GM21786 (cell line): ENCODE data around the gene RPS2.
A peak's percentile ranks its signal among the peaks of the same experiment; 100 is the strongest.
"Not testable (repeated sequence)": the region's sequence is repeated elsewhere in the genome, so short reads cannot be mapped to it uniquely, and the experiment has no call there.

ENCODE experiments used
- ATAC-seq: cut with Tn5 transposase; IDR thresholded peaks from one replicate; pipeline ENCODE4 v1.9.1; 2021; ENCODE audit not compliant: unreplicated experiment

Gene RPS2

DNA sequence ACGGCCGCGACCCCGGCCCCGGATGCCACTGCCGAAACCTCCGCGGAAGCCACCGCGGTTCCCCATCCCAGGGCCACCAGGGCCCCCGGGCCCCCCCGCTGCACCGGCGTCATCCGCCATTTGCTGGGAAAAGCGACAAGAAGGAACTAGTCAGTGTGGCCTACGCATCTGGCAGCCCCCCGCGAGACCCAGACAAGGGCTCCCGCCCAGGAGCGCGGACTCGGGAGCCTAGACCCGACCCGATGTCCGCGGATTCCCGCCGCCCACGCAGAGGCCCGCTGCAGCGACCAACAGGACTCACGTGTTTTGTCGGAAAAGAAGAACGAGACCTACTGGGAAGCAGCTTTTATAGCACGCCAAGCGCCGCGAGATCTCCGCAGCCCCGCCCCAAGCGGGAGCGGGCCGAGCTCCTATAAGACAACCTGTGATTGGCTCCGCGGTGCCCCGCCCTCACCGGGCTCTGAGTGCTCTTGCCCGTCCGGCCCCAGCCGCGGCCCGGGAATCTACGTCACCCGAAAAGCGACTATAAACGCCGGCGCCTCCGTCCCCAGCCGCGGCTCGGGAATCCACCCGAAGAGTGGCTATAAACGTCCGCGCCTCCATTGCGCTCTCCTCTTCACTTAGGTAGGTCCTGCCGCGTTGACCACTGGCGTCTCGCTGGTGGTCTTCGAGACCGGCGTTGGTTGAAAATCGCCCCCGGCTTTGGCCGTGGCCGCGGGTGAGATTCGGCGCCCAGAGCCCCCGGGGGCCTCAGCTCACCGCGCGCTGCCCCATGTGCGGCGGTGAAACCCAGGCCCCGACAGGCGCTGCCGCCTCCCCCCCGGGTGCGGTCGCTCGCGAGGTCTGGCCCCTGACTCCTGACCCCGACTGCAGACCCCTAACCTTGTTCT lies at the start of gene RPS2:
Gene RPS2 (minus strand): TSS at position 321 of the 890 bp plus-strand sequence. CDS start 201 bp downstream, at position 120.
- ATAC-seq, result peak; percentile 77

GRCh38 chr16:2013527-2013926 lies 48.9 kb upstream of the RPS2 start:
- no peak for ATAC-seq

GRCh38 chr16:2011726-2012125 lies 47.1 kb upstream of the RPS2 start:
- not testable (repeated sequence) for ATAC-seq

DNA sequence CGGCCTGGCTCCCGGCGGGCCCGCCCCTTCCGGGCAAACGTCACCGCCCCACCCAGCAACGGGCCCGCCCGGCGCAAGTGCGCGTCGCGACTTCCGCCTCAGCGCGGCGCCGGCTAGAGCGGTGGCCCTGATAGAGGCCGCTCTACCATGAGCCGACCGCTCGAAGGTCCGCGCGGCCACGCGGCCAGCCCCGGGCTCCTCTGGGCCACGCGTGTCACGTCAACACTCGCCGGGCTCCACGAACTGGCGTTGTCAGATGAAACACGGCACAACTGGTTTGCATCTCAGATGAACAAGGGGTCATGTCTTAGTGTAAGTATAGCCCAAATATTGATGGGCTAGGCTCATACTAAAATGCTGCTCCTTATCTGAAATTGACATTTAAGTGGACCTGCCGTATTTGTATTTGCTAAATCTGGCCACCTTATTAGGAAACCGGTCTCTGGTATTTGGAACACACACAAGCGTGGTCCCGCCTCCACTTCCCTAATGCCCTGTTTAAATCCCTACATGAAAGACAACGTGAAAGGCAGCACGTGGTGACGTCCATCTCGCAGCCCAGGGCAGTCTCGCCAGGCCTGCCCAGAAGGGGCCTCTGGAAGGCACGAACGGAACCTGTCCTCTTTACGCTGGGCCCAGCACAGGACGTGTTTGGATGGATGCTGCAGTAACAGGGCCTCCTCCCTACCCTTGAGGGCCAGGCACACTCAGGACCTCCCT lies 45.3 kb upstream of the RPS2 start, which contains the start of gene ZNF598:
Gene ZNF598 (minus strand): TSS at position 31 of the 720 bp plus-strand sequence.
- peak; percentile 81 for ATAC-seq

DNA sequence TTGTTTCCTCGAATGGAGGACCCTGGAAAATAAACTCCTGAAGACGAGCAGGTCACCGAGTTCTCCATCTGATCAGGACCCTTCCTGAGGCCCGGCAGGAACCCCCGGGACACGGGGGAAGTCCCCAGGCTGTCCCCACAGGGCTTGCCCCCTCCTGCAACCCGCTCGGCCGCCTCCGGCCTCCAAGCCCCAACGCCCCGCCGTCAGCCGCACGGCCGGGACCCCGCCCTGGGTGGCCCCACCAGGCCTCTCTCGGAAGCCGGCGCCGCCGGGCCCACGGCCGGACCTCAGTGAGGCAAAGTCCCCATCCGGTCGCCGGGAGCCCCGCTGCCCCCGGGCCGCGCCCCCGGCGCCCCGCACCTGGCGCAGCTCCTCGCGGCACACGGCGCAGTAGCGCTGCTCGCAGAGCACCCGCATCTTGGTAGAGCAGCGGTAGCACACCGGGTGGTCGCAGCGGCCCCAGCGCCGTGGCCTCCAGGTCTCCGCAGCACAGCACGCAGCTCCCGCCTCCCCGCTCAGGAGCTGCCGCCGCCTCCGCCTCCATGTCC lies 44.6 kb upstream of the RPS2 start:
- ATAC-seq, result peak; percentile 19

GRCh38 chr16:2008631-2009163 lies 44.1 kb upstream of the RPS2 start:
- ATAC-seq, result no peak

- ATAC-seq, result no peak
Observed at GRCh38 chr16:2008009-2008526, 43.4 kb upstream of the RPS2 start.

DNA sequence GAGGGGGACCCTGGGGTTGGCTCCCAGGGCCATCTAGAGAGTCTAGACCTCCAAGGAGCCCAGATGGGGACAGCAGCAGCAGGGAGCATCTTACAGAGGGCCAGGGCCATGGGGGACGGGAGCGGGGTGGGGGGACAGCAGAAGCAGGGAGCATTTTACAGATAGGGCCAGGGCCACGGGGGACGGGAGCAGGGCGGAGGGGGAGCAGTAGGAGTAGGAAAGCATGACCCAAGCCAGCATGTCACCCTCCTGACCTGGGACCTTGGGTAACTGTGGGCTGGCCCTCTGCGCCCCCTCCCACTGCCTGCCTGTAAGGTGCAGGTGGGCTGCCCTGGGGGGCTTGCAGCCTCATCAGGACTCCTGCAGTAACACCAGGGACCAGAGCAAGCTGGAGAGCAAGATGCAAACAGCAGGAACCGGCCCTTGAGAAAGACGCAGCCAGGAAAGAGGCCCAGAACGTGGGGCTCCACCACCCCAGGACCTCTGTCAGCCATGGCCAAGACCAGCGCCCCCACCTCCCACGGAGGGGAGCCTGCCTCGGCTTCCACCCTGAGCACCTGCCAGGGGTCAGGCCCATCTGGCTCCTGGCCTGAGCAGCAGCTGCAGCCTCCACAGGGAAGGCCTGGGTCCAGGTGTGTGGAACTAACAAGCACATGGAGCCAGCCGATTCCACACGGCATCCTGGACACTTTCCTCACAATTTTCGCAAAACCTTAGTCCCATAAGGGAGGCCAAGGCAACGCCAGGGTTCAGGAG lies 42.6 kb upstream of the RPS2 start:
- no peak for ATAC-seq

DNA sequence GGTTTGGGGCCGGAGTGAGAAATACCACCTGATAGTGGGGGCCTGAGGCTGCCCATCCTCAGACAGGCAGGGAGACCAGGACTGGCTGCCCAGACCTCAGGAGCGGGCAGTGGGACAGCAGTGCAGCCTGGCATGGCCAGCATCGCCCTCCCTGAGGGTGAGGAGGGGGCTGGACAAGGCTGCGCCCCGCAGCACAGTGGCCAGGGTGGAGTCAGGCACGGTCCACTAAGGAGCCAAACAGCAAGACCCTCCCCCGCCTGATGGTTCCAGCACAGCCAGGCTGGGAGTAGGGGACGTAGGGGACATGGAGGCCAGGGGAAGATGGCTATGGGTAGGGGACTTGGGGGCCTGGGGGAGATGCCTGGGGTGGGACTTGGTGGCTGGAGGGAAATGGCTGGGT lies 41.7 kb upstream of the RPS2 start:
- ATAC-seq, result no peak

GRCh38 chr16:2005646-2006045 lies 41.0 kb upstream of the RPS2 start:
- ATAC-seq, result no peak

GRCh38 chr16:2004795-2005517 lies 40.3 kb upstream of the RPS2 start:
- no peak for ATAC-seq

GRCh38 chr16:2003827-2004641 lies 39.4 kb upstream of the RPS2 start:
- peak; percentile 71 for ATAC-seq

- ATAC-seq, result no peak
Observed at GRCh38 chr16:2003231-2003826, 38.7 kb upstream of the RPS2 start.

DNA sequence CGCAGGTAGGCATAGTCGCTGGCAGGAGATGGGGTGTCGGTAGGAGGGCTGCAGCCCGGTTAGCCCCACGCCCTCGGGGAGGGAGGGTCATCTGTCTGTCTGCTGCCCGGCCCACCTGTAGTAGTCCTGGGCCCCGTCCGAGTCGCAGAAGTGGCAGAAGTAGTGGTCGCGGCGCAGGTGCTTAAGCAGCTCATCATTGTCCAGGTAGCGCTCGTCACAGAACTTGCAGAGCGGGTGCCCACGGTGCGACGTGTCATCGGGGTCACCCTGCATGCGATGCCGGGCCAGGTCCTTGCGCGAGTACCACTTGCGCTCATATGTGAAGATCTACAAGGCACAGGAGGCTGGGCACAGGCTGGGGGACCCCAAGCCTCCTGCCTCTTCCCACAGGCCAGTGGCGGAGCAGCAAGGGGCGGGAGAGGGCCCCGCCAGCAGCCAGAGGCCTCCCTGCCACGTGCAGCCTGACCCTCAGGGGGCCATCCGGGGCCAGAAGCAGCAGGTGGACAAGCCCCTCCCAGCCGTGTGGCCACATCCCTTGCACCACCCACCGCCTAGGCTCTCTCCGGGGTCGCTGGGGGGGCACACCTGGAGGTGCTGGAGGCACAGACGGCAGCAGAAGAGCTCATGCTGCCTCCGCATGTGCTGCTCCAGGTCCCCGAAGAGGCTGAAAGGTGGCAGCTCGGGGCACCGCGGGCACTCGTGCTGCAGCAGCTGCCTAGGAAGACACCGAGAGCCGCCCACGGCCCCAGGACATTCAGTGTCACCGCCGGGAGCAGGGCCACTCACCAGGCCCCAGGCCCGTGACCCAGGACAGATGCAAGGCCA lies 38.0 kb upstream of the RPS2 start:
- ATAC-seq, result no peak

GRCh38 chr16:2001456-2002355 lies 37.1 kb upstream of the RPS2 start:
- no peak for ATAC-seq

DNA sequence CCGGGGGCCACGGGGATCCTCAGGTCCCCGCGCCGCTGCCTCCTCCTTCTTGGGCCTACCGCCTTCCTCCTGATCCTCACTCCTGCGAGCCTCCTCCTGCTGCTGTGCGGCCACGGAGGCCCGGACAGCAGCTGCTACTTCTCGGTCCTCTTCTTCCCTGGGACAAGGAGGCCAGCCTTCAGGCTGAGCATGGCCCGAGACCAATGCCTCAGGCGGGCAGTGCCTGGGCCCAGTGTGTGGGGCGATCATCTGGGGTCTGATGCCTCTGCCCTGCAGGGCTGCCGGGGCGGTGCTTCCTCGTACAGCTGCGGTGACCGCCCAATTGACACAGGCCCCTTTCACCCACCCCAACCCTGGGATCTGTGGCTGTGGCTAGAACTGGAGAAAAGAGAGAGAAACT lies 36.4 kb upstream of the RPS2 start:
- ATAC-seq, result no peak
